ENCODE measurements around the gene P3H1.

The P3H1 gene

DNA sequence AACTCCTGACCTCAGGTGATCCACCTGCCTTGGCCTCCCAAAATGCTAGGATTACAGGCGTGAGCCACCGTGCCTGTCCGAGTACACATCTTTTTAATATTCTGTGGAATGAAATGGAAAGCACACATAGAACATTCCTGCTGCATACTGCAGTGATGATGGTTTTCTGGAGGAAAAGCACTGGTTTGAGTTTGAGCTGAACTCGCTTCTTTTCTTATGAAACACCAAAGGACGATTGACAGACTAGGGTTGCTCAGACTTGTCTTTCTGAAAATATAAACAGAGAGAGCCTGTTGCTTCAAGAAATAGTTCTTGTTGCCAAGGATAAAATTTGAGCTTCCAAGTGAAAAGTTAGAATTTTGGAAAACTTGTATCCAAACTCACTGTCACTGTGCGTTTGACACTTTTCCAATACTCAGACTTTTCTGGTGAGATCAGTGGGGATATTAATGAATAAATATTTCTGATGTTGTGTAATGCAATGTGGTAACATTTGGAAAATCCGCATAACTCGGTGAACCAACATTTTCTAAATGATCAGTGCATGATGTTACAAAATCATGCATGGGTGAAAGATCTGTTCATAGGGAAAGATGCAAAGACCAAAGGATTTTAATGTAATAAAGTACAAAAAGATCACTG, 35.1 kb upstream of the P3H1 start:
- DNase-seq = no peak
- Histone ChIP-seq H3K4me3 (ENCODE audit: low read depth, low read length) (no peak overlapping the region), H3K27me3 (no peaks in the 10 kb centered on the region), H3K9me3 (no peaks in the 10 kb centered on the region), H3K36me3 (no peaks in the 10 kb centered on the region), H3K4me1 (no peaks in the 10 kb centered on the region)
- TF ChIP-seq, protein P1, sequence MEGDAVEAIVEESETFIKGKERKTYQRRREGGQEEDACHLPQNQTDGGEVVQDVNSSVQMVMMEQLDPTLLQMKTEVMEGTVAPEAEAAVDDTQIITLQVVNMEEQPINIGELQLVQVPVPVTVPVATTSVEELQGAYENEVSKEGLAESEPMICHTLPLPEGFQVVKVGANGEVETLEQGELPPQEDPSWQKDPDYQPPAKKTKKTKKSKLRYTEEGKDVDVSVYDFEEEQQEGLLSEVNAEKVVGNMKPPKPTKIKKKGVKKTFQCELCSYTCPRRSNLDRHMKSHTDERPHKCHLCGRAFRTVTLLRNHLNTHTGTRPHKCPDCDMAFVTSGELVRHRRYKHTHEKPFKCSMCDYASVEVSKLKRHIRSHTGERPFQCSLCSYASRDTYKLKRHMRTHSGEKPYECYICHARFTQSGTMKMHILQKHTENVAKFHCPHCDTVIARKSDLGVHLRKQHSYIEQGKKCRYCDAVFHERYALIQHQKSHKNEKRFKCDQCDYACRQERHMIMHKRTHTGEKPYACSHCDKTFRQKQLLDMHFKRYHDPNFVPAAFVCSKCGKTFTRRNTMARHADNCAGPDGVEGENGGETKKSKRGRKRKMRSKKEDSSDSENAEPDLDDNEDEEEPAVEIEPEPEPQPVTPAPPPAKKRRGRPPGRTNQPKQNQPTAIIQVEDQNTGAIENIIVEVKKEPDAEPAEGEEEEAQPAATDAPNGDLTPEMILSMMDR (IDR thresholded peaks at IDR 0.05; ENCODE audit: low read depth, low read length) = no peak

DNA sequence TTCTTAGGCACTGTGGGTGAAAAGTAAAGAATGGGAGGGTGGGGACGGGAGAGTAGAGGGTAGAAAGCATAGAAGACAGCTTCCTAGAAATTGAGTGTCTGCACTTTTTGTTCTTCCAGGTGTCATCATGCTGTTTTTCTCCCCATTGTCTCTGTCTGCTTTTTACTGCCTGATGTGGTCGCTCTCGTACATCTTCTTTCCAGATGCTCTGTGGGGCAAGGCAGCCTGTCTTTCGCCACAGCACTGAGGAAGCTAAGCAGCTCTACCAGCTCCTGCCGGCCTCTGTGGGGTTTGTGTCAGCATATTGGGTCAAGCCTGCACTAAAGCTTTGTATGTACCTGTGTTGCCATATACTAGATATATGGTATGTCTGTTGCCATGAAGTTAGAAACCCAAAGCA, 31.2 kb upstream of the P3H1 start:
- Histone ChIP-seq H3K4me1 (no peaks in the 10 kb centered on the region), H3K9me3 (no peaks in the 10 kb centered on the region), H3K4me3 (ENCODE audit: low read depth, low read length) (no peak overlapping the region), H3K36me3 (no peaks in the 10 kb centered on the region), H3K27me3 (no peaks in the 10 kb centered on the region)
- DNase-seq = no peak
- TF ChIP-seq, protein P1 (IDR thresholded peaks at IDR 0.05; ENCODE audit: low read depth, low read length) = no peak

DNA sequence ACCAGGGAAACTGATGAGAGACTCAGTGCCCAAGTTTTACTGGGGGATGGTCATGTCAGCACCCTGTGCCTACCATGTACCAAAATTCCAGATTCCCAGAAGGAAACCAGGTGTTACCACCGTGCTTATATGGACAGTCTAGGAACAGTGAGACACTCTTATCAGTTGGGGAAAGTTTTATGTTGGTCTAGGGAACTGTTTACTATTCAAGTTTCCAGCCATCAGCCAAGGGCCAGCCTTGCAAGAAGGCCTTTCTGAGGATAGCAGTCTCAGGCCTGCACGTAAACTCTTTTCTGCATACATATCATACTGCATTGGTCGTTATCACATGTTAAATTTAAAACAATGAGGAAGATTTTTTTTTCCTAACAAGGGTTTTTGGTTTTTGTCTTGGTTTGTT, 30.6 kb upstream of the P3H1 start:
- no peaks in the 10 kb centered on the region for H3K27me3 ChIP-seq
- no peaks in the 10 kb centered on the region for H3K4me1 ChIP-seq
- H3K9me3 ChIP-seq = no peaks in the 10 kb centered on the region
- no peaks in the 10 kb centered on the region for H3K36me3 ChIP-seq
- H3K4me3 ChIP-seq (ENCODE audit: low read depth, low read length) = no peak overlapping the region
- TF ChIP-seq, protein P1 (IDR thresholded peaks at IDR 0.05; ENCODE audit: low read depth, low read length) = no peak
- no peak for DNase-seq

DNA sequence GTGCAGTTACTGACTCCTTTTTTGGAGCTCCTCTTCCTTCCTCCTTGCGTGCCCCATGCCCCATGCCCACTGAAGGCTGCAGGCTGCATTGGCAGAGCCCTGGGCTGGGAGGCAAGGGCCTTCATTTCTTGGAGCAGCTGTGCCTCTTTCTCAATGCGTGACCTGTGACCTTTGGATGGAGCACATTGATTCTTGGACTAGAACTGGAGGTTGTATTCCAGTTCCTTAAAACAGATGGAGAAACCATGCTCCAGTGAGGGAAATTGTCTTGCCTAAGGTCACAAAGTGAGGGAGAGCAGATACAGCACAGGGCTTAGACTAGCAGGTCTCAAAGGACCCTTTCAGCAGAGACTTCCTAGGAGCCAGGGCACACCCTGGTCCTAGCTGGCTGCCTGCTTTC, 27.0 kb upstream of the P3H1 start:
- H3K27me3 ChIP-seq = no peaks in the 10 kb centered on the region
- DNase-seq = no peak
- TF ChIP-seq, protein P1 (IDR thresholded peaks at IDR 0.05; ENCODE audit: low read depth, low read length) = no peak
- H3K4me3 ChIP-seq (ENCODE audit: low read depth, low read length) = no peak overlapping the region
- H3K4me1 ChIP-seq = no peaks in the 10 kb centered on the region
- H3K36me3 ChIP-seq = no peaks in the 10 kb centered on the region
- no peaks in the 10 kb centered on the region for H3K9me3 ChIP-seq

DNA sequence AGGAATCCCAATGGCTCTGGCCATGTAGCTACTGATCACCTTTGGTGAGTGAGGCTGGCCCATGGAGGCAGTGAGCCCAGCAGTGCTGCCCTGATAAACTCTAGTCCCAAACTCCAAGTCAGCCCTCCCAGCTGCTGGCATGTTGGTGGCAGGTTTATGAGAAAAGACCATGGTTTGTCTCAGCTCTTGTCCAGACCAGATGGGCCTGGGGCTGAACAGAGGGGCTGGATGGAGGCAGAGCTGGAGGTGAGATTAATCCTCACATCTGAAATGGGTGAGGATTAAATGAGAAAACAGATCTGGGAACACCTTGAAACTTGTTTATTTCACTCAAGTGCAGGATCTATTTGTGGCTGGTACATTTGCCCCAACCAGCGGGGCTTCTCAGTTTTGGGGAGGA, 21.2 kb upstream of the P3H1 start:
- Histone ChIP-seq H3K36me3 (no peaks in the 10 kb centered on the region), H3K9me3 (no peaks in the 10 kb centered on the region), H3K4me3 (ENCODE audit: low read depth, low read length) (no peak overlapping the region), H3K4me1 (no peaks in the 10 kb centered on the region), H3K27me3 (no peaks in the 10 kb centered on the region)
- TF ChIP-seq, protein P1 (IDR thresholded peaks at IDR 0.05; ENCODE audit: low read depth, low read length) = no peak
- DNase-seq = no peak

DNA sequence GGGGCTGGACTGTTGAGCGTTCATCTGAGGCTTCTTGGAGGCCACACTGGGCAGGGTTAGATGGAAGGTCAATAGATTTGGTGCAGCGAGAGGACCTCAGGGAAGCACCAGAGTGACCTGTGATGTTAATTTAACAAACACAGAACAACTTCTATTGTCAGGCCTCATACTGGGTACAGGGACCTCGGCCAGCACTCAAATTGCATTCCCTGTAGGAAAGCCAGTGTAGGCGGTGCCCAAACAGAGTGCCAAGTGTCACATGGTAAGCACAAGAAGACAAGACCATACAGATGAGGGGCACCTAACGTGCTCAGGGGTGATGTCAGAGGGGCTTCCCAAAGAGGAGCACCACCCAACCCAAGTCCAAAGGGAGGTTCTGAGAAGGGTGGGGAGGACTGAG, 19.3 kb upstream of the P3H1 start:
- H3K36me3 ChIP-seq = no peaks in the 10 kb centered on the region
- TF ChIP-seq, protein P1 (IDR thresholded peaks at IDR 0.05; ENCODE audit: low read depth, low read length) = no peak
- no peak for DNase-seq
- no peaks in the 10 kb centered on the region for H3K4me1 ChIP-seq
- H3K27me3 ChIP-seq = no peaks in the 10 kb centered on the region
- no peak overlapping the region for H3K4me3 ChIP-seq (ENCODE audit: low read depth, low read length)
- no peaks in the 10 kb centered on the region for H3K9me3 ChIP-seq
